OCI-LY7 (cell line): Measurements from ENCODE around the gene SLC25A25.

Source experiments
- EZH2phosphoT487 ChIP-seq: fragments of 200-600 bp; sonication (generic); IDR thresholded peaks from 2 replicates; pipeline ENCODE4 v1.6.1; 2018; ENCODE audit warnings: low read depth, borderline replicate concordance, mild to moderate bottlenecking, mixed run types, antibody characterized with exemption, low read length, moderate library complexity, mixed read lengths
- TF ChIP-seq, protein P1 (sequence below): fragments of 200-600 bp; sonication (generic); conservative IDR thresholded peaks from 2 replicates; pipeline ENCODE4 v1.5.1; 2014; ENCODE audit warnings: mild to moderate bottlenecking, antibody characterized with exemption, low read length, moderate library complexity, mixed read lengths

DNA sequence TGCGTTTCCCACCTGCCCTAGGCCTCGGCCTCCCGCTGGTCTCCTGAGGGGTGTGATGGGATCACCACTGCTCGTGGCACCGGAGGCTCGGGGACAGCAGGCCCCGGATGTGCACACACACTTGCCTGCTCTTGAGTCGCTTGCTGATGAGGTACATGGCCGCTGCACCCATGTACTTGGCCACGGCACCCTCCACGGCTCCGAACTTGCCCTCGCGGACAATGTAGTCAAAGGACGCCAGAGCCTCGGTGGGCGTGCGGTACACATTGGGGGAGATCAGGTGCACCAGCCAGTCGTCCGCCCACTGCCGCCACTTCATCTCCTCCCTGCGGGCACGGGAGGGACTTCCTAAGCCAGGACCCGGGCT lies 54.8 kb downstream of the SLC25A25 start:
- TF ChIP-seq, protein P1, sequence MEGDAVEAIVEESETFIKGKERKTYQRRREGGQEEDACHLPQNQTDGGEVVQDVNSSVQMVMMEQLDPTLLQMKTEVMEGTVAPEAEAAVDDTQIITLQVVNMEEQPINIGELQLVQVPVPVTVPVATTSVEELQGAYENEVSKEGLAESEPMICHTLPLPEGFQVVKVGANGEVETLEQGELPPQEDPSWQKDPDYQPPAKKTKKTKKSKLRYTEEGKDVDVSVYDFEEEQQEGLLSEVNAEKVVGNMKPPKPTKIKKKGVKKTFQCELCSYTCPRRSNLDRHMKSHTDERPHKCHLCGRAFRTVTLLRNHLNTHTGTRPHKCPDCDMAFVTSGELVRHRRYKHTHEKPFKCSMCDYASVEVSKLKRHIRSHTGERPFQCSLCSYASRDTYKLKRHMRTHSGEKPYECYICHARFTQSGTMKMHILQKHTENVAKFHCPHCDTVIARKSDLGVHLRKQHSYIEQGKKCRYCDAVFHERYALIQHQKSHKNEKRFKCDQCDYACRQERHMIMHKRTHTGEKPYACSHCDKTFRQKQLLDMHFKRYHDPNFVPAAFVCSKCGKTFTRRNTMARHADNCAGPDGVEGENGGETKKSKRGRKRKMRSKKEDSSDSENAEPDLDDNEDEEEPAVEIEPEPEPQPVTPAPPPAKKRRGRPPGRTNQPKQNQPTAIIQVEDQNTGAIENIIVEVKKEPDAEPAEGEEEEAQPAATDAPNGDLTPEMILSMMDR: no peak
- TF ChIP-seq EZH2phosphoT487: no peak
